NCI-H146 (cell line): ENCODE measurements around the gene PSMB7.
A peak's percentile ranks its signal among the peaks of the same experiment; 100 is the strongest.

ENCODE experiments used
- DNase-seq: peaks from one replicate; lab custom pipeline; 2025; lab: John Stamatoyannopoulos, UW

The PSMB7 gene

GRCh38 chr9:124384210-124384609 lies 31.0 kb downstream of the PSMB7 start:
- no peak for DNase-seq

GRCh38 chr9:124381170-124381945 lies 33.9 kb downstream of the PSMB7 start:
- DNase-seq: peak; percentile 19

- DNase-seq: no peak
These were observed 37.5 kb downstream of the PSMB7 start for GRCh38 chr9:124377551-124378406.

- no peak for DNase-seq
These were observed 38.9 kb downstream of the PSMB7 start for GRCh38 chr9:124376329-124376728.

GRCh38 chr9:124375726-124376125 lies 39.5 kb downstream of the PSMB7 start:
- no peak for DNase-seq

GRCh38 chr9:124373851-124374250 lies 41.4 kb downstream of the PSMB7 start:
- DNase-seq: no peak

DNA sequence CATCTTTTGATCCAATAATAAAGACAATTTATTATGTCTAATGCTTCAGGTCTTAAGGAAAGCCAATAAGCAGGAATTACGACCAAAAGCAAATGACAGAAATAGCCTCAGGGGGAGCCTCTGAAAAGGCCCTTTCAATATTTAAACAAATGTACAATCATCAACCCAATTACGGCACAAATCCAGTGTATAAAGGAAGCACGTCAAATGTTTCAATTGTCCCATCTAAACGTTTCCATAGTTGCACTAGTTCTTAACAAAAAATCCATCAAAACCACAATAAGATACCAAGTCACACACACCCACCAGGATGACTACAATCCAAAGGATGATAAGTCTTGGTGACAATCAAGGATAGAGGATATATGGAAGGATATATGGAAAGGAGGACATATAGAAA lies 41.9 kb downstream of the PSMB7 start:
- peak; percentile 64 for DNase-seq

GRCh38 chr9:124372038-124372437 lies 43.2 kb downstream of the PSMB7 start:
- DNase-seq: no peak

- DNase-seq: no peak
These were observed 44.2 kb downstream of the PSMB7 start for GRCh38 chr9:124370896-124371582.

- DNase-seq: no peak
These were observed 45.9 kb downstream of the PSMB7 start for GRCh38 chr9:124369231-124369797.

- no peak for DNase-seq
These were observed 46.5 kb downstream of the PSMB7 start for GRCh38 chr9:124368692-124369091.

DNA sequence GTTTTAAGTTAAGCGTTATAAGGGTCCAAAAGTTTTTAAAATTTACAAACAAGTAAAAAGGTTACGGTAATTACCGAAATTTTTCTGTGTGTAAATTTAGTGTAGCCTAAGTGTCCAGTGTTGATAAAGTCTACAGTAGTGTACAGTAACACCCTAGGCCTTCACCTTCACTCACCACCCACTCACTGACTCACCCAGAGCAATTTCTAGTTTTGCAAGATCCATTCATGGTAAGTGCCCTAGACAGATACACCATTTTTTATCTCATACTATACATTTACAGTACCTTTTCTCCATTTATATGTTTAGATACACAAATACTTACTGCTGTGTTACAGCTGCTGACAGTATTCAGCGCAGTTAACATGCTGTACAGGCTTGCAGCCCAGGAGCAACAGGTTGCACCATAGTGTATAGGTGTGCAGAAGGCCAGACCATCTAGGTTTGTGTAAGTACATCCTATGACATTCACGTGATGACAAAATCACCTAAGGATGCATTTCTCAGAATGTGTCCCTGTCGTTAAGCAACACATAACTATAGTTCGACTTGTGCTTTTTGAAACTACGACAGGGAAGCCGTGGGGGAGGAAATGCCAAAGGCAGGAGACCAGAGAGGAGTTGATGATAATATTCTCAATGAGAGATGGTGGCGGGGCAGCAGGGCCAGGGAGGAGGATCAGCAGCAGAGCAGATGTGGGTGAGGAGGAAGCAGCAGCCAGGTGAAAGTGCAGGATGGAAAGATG lies 48.6 kb downstream of the PSMB7 start:
- DNase-seq: no peak

- DNase-seq: peak; percentile 31
These were observed 50.2 kb downstream of the PSMB7 start for GRCh38 chr9:124365036-124365435.

DNA sequence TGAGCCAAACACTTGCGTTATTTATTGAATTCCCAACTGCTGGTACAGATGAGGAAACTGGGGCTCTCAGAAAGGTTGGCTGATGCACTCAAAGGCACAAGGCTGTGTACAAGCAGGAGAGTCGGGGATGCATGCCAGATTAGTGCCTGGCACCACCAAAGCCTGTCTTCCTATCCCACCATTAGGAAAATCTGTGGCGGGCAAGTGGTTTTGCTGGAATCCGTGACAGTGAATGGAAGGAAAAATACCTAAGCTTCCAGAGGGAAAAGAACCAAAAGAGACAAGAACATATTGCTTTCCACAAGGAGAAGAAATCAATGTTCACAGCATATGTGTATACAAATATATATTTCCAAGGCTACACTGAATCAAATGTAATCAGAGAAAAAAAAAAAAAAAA lies 51.1 kb downstream of the PSMB7 start:
- DNase-seq: no peak

GRCh38 chr9:124363326-124364096 lies 51.7 kb downstream of the PSMB7 start:
- DNase-seq: no peak

DNA sequence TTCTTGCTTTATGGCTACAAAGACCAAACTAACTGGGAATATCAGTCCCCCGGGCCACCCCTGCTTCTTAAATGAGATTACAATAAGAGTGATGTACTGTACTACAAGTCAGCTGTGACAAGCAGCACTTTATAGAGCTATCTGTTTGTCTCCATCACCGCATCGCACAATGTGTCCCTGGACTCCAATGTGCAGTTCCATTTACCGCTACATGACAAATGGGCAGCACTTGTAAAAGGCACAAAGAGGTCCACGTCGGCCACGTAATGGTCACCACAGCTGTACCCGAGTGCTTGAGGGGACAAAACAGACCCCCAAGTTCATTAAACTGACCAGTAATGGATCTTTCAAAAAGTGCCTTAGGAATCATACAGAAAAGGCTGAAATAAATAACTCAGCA lies 54.1 kb downstream of the PSMB7 start:
- DNase-seq: no peak

- peak; percentile 60 for DNase-seq
These were observed 55.2 kb downstream of the PSMB7 start for GRCh38 chr9:124359855-124360678.

- DNase-seq: no peak
These were observed 55.8 kb downstream of the PSMB7 start for GRCh38 chr9:124359426-124359825.

DNA sequence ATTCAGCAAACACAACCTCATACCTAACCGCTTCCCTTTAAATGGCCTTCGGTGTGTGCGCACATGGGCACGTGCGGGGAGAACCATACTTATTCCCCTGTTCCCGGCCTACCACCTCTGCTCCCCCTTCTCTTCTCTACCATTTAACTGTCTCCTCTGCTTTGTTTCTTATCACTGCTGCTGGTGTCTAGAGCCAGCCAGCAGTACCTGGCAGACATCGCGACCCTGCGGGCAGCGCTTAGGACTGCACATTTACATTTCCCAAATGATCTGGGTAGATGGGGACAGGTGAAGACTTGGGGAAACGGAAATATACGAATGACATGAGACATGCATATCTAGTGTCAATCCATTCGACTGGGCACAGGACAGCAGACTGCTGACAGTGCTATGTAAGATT lies 56.6 kb downstream of the PSMB7 start:
- no peak for DNase-seq
